Natural killer cell (primary cell): ENCODE results near the gene PVALEF. TPM values are rescaled to one million over a fixed set of nuclear protein-coding genes. Genes with fewer than 3 reads are reported as not detected.

Source experiments
- ATAC-seq, 3 donors: fragments of 150-1000 bp in 2 of 3; fragments of 200-7000 bp in 1 of 3; cut with Tn5 transposase; 1 replicate in 1 of 3; 2 replicates in 2 of 3; pipeline ENCODE4 v1.10.0; 2021; ENCODE audit warnings: mild to moderate bottlenecking in 2 of 3, moderate library complexity in 2 of 3
- DNase-seq, 2 donors: peaks; one replicate each; pipeline versions ENCODE4 v3.0.0 to v3.0.0-alpha.2; 2013 to 2021; ENCODE audit warnings: mixed read lengths in 1 of 2
- H3K27ac ChIP-seq: one replicate; pipeline ENCODE4 v1.5.1; 2013; ENCODE audit warnings: mild to moderate bottlenecking, low read length
- H3K27me3 ChIP-seq: one replicate; pipeline ENCODE4 v1.6.1; 2013; ENCODE audit warnings: low read length; ENCODE audit not compliant: control insufficient read depth, insufficient read depth
- H3K36me3 ChIP-seq: one replicate; pipeline ENCODE4 v1.6.1; 2013; ENCODE audit warnings: low read length; ENCODE audit not compliant: control insufficient read depth, insufficient read depth
- H3K4me1 ChIP-seq: one replicate; pipeline ENCODE4 v1.6.1; 2013; ENCODE audit warnings: low read length; ENCODE audit not compliant: control insufficient read depth, insufficient read depth
- H3K4me3 ChIP-seq: one replicate; pipeline ENCODE4 v1.5.1; 2013; ENCODE audit warnings: low read length
- H3K9me3 ChIP-seq: one replicate; pipeline ENCODE4 v1.6.1; 2013; ENCODE audit warnings: low read length; ENCODE audit not compliant: control insufficient read depth, insufficient read depth
- H3K27ac Mint-ChIP-seq, 2 donors: one replicate each; pipeline ENCODE4 v1.8.0; 2022; ENCODE audit warnings: mild to moderate bottlenecking in 2 of 2, mixed read lengths in 2 of 2, moderate library complexity in 1 of 2
- H3K27me3 Mint-ChIP-seq, 2 donors: one replicate each; pipeline ENCODE4 v1.8.0; 2022; ENCODE audit warnings: low read depth in 2 of 2, mixed read lengths in 2 of 2
- H3K36me3 Mint-ChIP-seq: one replicate; pipeline ENCODE4 v1.8.0; 2022; ENCODE audit warnings: mixed read lengths
- H3K4me1 Mint-ChIP-seq, 2 donors: one replicate each; pipeline ENCODE4 v1.8.0; 2022; ENCODE audit warnings: mixed read lengths in 2 of 2
- H3K4me3 Mint-ChIP-seq: one replicate; pipeline ENCODE4 v1.8.0; 2022; ENCODE audit warnings: mild to moderate bottlenecking, moderate library complexity, mixed read lengths
- H3K9me3 Mint-ChIP-seq, 2 donors: one replicate each; pipeline ENCODE4 v1.8.0; 2022; ENCODE audit warnings: mixed read lengths in 2 of 2
- WGBS: methylation state at CpG from one replicate; pipeline ENCODE4 v1.1.7; 2013; ENCODE audit warnings: missing lambda C conversion rate; ENCODE audit not compliant: insufficient coverage; 5-methylcytosine and 5-hydroxymethylcytosine counted together
- intact Hi-C: fragments of 100-400 bp; cut with micrococcal nuclease; formaldehyde crosslinking; loops from one replicate; pipeline ENCODE4 v1.14.2; 2022
- total RNA-seq, 4 donors: library from RNA; stranded (reverse); fragments of 120-200 nt in 1 of 4; gene quantifications; one replicate each; pipeline versions ENCODE4 v1.2.3 to v1.2.4, GENCODE V29; 2013 to 2022
- TF ChIP-seq, protein P1 (sequence below): fragments of 200-600 bp; IDR thresholded peaks from one replicate; pipeline ENCODE4 v1.8.0; 2022; ENCODE audit warnings: antibody characterized with exemption

The PVALEF gene
- total RNA-seq, 3 donors from 2014 or later (not counting 1 experiment from before 2014, with no cell fraction given): not detected

GRCh38 chr17:81208651-81209050 lies 43.3 kb downstream of the PVALEF start:
- DNase-seq (no peak), ATAC-seq (no peak)
- no peaks in the 10 kb centered on the region for H3K27me3 Mint-ChIP-seq
- no peak overlapping the region for H3K27ac Mint-ChIP-seq
- WGBS: 96% methylated on average over 10 of the region's 10 CpGs
- Histone ChIP-seq H3K27ac (no peak overlapping the region), H3K4me1 (no peaks in the 10 kb centered on the region), H3K27me3 (no peaks in the 10 kb centered on the region), H3K4me3 (no peak overlapping the region), H3K36me3 (no peaks in the 10 kb centered on the region), H3K9me3 (no peaks in the 10 kb centered on the region)
- intact Hi-C loops: no loop called here
- H3K4me1 Mint-ChIP-seq: no peaks in the 10 kb centered on the region
- H3K36me3 Mint-ChIP-seq: no peaks in the 10 kb centered on the region
- TF ChIP-seq, protein P1, sequence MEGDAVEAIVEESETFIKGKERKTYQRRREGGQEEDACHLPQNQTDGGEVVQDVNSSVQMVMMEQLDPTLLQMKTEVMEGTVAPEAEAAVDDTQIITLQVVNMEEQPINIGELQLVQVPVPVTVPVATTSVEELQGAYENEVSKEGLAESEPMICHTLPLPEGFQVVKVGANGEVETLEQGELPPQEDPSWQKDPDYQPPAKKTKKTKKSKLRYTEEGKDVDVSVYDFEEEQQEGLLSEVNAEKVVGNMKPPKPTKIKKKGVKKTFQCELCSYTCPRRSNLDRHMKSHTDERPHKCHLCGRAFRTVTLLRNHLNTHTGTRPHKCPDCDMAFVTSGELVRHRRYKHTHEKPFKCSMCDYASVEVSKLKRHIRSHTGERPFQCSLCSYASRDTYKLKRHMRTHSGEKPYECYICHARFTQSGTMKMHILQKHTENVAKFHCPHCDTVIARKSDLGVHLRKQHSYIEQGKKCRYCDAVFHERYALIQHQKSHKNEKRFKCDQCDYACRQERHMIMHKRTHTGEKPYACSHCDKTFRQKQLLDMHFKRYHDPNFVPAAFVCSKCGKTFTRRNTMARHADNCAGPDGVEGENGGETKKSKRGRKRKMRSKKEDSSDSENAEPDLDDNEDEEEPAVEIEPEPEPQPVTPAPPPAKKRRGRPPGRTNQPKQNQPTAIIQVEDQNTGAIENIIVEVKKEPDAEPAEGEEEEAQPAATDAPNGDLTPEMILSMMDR: no peak
- H3K4me3 Mint-ChIP-seq: no peak overlapping the region
- no peaks in the 10 kb centered on the region for H3K9me3 Mint-ChIP-seq

- Histone ChIP-seq H3K27ac (no peak overlapping the region), H3K9me3 (no peaks in the 10 kb centered on the region), H3K4me3 (no peak overlapping the region), H3K27me3 (no peaks in the 10 kb centered on the region), H3K36me3 (no peaks in the 10 kb centered on the region), H3K4me1 (no peaks in the 10 kb centered on the region)
- Mint-ChIP-seq H3K9me3 (no peaks in the 10 kb centered on the region), H3K27ac (no peak overlapping the region), H3K36me3 (no peaks in the 10 kb centered on the region), H3K27me3 (no peaks in the 10 kb centered on the region), H3K4me3 (no peak overlapping the region), H3K4me1 (no peaks in the 10 kb centered on the region)
- 98% methylated on average over 16 of the region's 16 CpGs for WGBS
- intact Hi-C loops: no loop called here
- ATAC-seq (no peak), DNase-seq (no peak)
- TF ChIP-seq, protein P1: no peak
These were observed 43.8 kb downstream of the PVALEF start for GRCh38 chr17:81209141-81209540.

- Histone ChIP-seq H3K9me3 (no peaks in the 10 kb centered on the region), H3K27me3 (no peaks in the 10 kb centered on the region), H3K27ac (no peak overlapping the region), H3K4me3 (no peak overlapping the region), H3K4me1 (no peaks in the 10 kb centered on the region), H3K36me3 (no peaks in the 10 kb centered on the region)
- Mint-ChIP-seq H3K36me3 (no peaks in the 10 kb centered on the region), H3K27me3 (no peaks in the 10 kb centered on the region), H3K9me3 (no peaks in the 10 kb centered on the region), H3K4me1 (no peaks in the 10 kb centered on the region), H3K27ac (no peak overlapping the region), H3K4me3 (no peak overlapping the region)
- TF ChIP-seq, protein P1: no peak
- WGBS: 57% methylated on average over 9 of the region's 10 CpGs
- ATAC-seq (no peak), DNase-seq (no peak)
- intact Hi-C loops: no loop called here
These were observed 45.2 kb downstream of the PVALEF start for GRCh38 chr17:81210466-81210865.

DNA sequence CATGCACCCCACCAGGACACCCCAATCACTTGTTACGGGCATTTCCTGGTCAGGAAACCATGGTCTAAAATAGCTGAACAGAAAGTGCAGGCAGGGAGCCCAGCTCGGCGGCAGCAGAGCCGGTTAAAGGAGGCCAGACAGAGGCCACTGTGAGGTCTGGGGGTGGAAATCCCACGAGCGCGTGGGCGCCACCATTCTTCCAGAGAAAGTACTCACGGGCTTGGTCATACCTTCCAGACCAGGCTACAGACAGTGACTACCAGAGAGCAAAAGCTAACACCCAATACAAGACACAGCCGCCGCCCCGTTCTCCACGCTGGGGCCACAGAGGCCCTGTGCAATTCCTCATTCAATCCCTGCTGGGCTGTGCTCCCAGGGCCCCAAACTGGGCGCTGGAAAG lies 45.6 kb downstream of the PVALEF start:
- Histone ChIP-seq H3K27ac (no peak overlapping the region), H3K4me1 (no peaks in the 10 kb centered on the region), H3K4me3 (no peak overlapping the region), H3K27me3 (no peaks in the 10 kb centered on the region), H3K9me3 (no peaks in the 10 kb centered on the region), H3K36me3 (no peaks in the 10 kb centered on the region)
- intact Hi-C loops: no loop called here
- WGBS: 58% methylated on average over 14 of the region's 14 CpGs
- Mint-ChIP-seq H3K9me3 (no peaks in the 10 kb centered on the region), H3K27me3 (no peaks in the 10 kb centered on the region), H3K4me3 (no peak overlapping the region), H3K27ac (no peak overlapping the region), H3K36me3 (no peaks in the 10 kb centered on the region), H3K4me1 (no peaks in the 10 kb centered on the region)
- ATAC-seq: no peak
- TF ChIP-seq, protein P1: no peak
- DNase-seq: no peak
